Measurements from ENCODE around the gene PARP6.
"Not testable (repeated sequence)": the region's sequence is repeated elsewhere in the genome, so short reads cannot be mapped to it uniquely, and the experiment has no call there.

The PARP6 gene

DNA sequence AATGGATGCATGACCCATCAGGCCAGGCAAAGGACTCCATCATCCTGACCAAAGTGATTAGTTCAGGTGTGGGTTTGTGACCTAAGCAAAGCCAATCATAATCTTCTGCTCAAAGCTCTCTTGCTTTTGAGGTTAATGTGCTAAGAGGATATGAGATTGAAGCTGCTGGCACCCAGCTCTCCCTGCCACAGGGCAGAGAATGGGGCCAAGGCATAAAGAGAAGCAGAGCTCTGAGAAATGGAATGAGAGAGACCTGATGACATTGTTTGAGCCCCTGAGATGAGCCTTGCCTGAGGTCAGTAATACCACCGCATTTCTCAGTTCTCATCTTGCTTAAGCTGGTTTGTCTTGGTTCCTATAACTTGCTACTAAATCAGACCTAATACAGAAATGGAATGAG is 6.4 kb upstream of the PARP6 start:
- no peak for DNase-seq

DNA sequence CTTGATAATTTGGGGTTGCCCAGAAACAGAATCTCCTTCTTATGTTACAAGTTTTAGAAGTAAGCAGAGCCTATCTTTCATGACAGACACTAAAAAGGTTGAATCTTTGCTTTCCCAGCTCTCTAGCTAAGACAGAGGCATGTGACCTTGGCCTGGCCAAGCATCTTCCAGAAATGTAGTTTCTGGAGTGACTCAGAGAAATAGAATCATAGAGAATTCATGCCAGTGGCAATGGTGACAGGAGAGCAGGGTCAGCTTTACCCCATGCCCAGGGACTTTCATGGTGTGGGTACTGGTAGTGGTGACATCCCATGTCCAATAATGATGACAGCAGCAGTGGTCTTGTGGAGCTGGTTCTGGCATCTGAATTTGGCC is 4.0 kb upstream of the PARP6 start:
- no peak for DNase-seq

DNA sequence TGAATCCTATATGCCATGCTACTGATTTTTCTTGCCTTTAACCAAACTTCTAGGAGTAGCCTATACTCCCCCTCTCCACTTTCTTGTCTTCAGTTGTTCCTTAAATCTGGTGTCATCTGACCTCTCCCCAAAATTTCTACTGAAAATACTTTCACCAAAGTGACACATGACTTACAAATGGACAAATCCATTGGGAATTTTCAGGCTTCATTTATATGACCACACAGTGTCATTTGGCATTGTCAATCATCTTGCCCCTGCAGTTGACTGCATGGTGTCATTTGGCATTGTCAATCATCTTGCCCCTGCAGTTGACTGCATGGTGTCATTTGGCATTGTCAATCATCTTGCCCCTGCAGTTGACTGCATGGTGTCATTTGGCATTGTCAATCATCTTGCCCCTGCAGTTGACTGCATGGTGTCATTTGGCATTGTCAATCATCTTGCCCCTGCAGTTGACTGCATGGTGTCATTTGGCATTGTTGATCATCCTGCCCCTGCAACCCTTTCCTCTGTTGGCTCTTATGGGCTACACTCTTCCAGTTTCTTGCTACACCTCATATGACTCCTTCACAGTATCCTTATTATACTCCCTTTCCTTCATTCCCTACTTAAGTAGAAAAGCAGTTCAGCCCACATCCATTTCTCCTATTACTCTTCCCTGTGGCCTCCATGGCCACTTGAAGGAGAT is 3.4 kb upstream of the PARP6 start:
- DNase-seq: not testable (repeated sequence)

DNA sequence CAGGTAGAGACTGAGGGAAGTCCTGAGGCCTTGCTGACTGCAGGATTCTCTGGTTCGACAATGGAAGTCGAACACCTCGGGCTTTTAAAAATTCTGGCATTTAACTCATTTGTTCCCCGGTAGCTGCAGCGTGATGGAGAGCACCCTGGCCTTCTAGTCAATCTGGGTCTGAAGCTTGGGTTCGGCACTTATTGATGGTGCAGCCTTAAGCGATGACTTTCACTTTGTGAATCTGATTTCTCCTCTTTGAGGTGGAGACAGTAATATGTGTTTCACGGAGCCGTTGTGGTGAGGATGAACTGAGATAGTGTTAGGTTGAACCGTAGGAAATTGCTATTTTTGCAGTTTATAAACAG is 621 bp upstream of the PARP6 start:
- no peak for DNase-seq

DNA sequence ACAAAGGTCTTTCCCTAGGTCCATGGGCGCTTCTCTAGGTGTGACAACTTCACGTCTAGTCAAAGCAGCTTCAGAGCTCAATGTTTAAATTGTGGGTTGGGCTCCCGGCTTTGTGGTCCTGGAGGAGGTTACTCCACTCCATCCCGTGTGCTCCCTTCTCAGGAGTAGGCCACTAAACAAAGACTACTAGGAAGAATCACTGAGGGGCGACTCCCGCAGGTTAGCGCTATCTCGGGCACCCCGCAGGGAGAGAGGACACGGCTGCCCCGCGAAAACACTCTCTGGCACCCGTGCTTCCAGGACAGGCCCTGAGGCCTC is 500 bp downstream of the PARP6 start:
- DNase-seq: no peak

DNA sequence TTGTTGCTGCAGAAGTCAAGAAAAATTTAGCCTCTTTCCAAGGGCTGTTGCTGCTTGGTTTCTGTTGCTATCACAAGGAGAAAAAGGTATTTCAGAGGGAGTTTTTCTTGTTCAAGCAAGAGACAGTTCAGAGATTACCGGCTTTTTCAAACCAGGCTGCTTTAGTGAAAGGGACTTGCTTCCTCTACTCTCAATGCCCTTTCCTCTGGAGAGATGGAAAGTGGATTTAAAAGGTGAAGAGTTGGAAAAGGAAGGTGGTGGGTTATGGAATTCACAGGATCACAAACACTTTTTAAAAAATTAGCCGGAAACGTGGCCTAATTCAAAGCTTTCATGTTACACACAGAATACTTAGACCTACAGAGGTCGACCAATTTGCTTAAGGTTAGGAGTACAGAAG is 1.1 kb downstream of the PARP6 start:
- DNase-seq: no peak

DNA sequence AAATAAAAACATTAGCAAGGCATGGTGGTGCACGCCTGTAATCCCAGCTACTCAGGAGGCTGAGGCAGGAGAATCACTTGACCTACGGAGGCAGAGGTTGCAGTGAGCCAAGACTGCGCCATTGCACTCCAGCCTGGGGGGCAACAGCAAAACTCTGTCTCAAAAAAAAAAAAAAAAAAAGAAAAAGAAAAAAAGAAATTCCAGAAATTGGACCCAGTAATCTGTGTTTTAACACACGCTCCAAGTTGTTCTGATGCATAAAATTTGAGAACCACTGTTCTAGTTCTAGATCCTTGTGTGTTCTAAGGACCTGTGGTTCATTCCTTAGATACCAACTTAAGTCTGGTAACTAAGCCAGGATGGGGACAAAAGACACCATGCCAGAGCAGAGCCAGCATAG is 2.6 kb downstream of the PARP6 start:
- DNase-seq: no peak

DNA sequence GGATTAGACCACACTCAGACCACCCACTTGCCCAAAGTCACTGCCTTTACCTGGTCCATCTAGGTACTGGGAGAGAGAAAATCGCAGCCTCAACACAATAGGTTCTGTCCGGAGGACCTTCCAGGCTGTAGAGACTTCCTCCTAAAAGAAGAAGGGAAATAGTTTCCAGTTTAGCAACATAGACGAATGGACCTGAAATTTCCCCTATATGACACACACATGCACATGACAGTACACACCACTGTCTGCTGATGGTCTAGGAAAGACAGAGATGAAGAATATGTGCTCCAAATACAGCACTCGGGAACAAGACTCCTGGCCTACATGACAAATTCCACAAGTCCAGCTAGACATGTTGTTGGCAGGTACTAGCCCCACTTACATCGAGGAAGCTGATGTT is 7.3 kb downstream of the PARP6 start:
- no peak for DNase-seq

DNA sequence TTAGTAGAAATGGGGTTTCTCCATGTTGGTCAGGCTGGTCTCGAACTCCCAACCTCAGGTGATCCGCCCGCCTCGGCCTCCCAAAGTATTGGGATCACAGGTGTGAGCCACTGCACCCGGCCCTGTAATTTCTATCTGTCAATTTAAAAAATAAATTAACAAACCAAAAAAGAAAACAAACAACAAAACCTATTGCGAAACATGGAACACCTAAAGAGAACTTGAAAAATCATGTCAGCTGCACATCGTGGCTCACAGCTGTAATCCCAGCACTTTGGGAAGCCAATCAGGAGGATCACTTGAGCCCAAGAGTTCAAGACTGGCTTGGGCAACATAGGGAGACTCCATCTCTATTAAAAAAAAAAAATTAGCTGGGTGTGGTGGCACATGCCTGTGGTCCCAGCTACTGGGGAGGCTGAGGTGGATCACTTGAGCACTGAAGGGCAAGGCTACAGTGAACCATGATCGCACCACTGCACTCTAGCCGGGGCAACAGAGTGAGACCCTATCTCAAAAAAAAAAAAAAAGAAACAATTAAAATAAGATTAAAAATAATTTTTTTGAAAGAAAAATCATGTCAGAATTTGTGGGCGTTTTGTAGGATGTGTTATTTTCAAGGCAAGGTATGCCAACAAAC is 19.6 kb downstream of the PARP6 start:
- no peak for DNase-seq

DNA sequence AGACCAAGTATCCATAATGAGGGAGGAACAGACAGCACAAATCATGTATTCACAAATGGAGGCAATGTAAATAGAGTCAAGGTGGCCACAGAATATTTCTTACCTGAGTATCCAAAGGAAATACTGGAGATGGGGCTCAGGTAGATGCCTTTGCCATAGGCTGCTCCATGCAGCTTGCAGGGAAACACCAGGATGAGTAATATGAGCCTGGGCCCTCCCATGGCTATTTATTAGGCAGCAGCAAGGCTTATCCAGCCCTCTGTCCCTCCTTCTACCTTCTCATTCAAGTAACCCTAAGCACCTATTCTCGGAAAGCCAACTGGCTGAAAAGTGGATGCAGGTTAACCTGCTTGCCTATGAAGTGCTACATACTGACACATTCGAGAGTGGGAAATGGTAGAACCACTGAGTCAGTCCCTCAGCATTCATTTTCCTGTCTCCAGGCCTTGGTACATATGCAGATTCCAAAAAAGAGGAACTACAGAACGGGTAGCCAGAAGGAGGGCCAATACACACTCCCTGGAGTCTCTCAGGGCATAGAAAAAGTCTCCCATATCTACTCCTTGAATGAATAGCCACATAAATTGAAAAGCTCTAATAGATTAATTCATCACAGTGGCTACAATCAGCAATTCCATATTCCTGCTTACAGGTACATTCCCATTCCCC is 23.1 kb downstream of the PARP6 start:
- no peak for DNase-seq

DNA sequence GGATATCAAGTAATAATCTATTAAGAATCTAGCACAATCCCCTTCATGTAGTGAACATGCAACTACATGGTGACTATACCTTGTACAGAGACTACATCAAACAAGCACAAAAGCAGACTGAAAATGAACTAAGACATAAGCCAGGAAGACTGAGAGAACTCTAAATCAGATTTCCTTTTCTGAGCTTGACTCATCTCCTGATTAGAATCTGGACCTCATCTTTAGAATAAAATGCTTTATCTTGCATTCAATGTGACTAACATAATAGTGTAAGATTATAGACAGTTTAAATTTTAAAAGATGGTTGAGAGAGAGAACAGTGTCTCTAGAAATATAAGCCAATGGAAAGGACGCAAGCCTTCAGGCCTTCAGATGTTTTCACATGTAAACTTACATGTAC is 23.8 kb downstream of the PARP6 start:
- no peak for DNase-seq

DNA sequence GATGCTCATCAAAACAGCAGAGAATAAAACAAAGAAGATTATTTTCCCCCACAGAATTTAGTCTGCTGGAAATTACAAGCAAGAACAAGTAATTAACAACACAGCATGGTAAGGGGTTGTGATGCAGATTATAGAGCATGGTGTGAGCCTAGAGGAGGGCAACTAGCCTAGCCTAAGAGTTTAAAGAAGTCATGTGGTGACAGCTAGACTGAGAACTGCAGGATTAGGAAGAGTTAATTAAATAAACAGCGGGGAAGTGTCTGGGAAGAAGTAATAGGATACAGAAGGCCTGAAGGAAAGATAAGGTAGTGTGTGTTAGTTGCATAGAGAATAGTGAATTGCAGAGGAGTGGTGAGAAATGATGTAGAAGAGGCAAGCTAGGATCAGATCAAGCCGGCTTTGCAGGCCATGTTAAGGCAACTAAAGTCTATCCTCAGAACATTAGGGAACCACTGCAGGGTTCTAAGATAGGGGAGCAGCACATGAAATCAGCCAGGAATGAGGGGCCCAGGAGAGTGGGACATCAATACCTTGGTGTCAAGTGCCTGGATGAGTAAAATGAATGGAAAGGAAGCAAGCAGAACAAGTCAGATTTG is 29.5 kb downstream of the PARP6 start:
- no peak for DNase-seq

DNA sequence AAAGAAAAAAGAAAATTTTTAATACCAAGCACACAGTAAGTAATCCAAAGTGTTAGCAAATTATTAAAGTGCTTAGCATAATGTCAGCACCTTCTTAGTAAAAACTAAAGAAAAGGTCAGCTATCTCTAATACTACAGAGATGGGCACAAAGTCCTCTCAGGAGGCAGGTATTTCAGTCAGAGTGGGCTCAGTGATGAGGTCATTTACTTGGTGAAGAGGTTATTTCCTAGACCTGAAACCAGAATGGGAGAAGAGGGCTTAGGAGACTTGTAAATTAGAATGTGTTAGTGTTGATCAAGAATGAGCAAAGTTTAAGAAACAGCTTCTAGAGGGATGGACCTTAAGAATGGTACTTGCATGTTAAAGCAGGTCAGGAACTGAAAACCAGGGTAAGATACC is 32.7 kb downstream of the PARP6 start:
- no peak for DNase-seq

DNA sequence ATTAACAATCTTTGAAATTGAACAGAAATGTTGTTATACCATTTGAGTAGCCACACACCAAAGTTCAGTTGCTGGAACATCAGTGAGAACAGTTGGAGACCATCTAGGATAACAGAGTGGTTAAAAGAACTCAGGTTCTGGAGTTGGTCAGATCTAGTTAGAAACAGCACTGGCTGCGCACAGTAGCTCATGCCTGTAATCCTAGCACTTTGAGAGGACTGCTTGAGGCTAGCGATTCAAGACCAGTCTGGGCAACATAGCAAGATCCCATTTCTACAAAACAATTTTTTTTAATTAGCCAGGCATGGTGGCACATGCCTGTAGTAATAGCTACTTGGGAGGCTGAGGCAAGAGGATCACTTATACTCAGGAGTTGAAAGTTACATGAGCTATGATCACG is 33.8 kb downstream of the PARP6 start:
- no peak for DNase-seq

DNA sequence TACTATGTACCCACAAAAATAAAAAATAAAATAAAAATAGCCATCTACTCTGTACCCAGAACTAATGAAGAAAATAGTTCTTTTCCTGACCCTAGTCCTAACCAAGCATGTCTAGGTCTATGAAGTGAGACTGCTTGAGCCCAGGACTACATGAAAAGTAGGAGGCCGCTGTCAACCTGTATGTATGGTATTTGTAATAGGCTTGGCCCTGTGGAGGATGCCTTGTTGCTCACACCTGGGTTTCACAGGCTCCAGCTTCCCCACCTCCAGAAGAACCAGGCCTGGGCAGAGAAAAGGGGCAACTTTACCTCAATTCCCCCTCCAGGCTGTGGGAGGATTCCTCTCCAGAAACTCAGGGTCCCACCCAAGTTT is 34.5 kb downstream of the PARP6 start:
- DNase-seq: no peak

DNA sequence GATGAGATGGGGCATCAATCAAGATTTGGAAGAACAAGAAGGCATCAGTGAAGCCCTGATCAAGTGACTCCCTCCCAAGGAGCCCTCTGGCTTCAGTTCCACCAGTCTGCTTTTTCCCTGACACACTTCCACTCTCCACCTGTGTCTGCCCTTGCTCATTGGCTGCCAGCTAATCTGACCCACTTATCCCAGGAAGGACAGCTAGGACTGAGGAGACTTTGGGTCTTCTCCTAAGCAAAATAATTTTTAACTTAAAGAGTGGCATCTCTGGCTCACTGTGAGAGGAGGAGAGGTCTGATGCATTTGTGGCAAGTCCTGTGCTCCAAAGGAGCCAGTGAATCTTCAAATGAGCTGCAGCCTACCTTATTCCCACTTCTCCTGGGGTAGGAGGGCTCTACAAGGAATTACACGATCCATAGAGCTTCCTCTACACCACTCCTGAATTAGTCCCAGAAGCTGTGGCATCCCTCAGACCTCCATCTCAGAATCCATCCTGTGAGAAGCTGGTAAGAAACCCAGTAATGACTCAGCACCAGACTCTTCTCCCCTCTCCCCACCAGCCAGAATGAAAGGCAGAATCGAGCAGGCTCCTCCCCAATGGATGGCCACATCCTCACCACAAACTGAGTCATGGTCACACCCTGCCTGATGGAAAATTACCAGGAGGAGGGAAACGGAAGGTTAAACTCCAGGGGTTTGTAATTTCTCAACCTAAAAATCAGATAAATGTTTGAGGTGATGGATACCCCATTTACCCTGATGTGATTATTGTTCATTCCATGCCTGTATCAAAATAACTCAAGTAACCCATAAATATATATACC is 35.1 kb downstream of the PARP6 start:
- peak; percentile 87 to 98 for DNase-seq

DNA sequence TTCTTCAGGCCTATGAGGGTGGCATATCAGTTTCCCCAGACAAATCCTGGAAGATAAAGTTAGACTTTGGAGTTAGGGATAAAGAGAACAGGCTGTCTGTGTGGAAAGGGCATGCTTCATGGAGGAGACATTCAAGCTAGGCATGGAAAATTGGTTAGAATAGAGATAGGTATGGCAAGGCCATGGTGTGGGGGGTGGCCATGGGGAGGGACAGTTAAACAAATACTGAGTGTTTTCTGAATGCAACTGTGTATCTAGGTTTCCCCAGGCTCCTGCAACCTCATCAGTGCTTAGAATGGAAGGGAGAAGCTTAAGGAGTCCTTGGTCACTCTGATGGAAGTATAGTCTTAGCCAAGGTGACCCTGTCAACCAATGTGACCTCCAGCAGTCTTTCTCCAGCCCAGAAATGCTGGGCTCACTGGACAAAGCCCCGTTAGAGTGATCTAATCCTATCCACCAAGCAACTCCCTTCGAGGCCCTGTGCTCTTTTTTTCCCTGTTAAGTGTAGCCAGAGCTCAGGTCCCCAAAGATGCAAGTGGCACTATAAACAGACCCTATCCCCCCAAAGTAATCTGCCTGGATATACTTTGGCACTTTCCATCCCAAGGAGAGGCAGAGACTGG is 35.9 kb downstream of the PARP6 start:
- no peak for DNase-seq

DNA sequence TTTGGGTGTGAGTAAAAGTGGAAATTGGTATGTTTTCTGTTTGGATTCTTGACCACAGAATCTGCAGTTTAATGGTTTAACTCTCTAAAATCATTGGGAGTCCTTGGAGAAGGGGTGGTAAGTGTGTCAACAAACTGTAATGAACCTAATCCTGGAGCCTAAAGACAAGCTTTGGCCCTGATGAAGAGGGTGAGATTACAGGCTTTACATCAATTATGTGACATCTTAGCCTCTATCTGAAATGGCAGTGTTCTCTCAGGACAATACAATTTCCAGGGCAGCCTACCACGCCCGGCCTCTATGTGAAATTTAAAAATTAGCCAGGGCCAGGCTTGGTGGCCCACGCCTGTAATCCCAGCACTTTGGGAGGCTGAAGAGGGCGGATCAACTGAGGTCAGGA is 37.1 kb downstream of the PARP6 start:
- no peak for DNase-seq

DNA sequence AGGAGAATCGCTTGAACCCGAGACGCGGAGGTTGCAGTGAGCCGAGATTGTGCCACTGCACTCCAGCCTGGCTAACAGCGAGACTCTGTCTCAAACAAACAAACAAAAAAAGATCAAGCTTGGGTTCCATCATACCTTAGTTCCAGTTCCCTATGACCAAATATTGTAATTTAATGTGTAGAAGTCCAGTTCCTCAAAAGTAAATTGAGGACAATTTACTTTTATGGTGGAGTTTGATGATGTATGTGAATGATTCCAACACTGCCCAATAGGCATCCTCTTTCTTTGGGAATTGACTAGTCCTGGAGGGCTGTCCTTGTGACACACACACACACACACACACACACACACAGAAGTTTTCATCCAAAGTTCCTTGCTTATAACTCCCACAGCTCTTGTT is 38.6 kb downstream of the PARP6 start:
- no peak for DNase-seq

DNA sequence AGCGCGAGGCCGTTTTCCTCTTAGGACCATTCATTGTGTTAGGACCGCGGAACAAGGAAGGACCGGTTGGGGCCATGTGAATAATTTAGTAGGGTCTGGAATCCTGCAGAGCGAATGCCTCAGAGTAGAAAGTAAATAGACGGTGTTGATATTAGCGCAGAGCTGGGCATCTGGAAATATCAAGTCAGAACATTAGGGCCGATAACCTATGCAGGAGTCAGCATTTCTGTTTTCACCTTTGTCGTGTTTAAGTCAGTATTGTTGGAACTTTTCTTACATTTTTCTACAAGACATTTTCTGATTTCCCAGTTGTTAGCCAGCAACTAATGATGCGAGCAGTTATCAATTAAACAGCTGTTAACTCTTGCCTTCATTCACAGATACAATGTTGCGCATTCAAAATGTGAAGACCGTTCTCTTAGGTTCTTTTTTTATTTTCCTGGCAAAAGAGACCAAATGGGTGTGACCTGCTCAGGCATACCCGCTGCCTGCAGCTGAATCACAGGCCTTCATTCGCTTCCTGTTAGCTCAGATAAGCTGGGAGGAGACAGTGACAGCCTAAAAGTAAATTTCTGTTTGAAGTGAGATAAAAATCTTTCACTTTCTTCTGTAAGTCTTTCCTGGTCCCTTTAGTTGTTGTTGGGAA is 40.4 kb downstream of the PARP6 start:
- DNase-seq: peak; percentile 56 to 79

DNA sequence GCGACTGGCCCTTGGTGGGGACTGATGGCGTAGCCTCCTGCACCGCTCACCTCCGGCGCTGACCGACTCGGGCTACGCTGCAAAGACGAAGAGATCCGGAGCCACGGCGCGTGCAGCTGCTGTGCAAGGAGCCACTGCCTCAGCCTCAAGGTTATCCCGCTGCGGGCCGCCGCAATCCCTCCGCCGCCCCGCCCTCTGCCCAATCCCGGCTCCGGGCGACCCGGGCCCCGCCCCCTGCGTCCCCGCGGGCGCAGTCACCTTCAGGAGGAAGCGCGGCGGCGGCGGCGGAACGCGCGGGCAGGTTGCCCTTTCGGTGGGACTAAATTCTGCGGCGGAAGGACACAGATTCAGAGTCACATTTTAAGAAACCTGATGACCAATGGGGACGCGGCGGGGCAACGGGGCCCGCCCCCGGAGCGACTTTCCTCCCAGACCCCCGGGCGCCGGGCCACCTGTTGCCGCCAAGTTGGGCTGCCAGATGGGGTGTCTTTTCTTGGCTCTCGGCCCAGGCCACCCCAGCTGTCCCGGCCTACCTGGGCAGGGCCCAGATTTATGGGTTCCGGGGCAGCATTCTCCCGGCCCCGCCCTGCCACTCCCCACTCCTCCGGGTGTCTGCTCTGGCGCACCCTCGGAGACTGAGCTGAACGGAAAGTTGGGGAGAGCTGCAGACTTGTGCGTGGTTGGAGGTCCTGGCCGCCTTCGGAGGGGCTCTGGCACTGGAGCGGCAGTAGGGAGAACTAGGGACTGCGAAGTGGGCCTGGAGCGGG is 41.1 kb downstream of the PARP6 start, which contains the start of gene PKM:
TSS of gene PKM (minus strand) at position 125 of the 767 bp plus-strand sequence. CDS start 12,093 bp downstream, outside the sequence.
- peak; percentile 95 to 98 for DNase-seq

Measured in SW 1271 (cell line).